ENCODE results near the gene NCAM1.

GRCh38 chr11:112975051-112975450 is 13.8 kb downstream of the NCAM1 start:
- TF ChIP-seq POLR2AphosphoS5 (IDR thresholded peaks at IDR 0.05; ENCODE audit: borderline replicate concordance, low read depth, low read length) (no peak), EZH2 (IDR thresholded peaks at IDR 0.05) (no peak)

Data from SK-N-MC (cell line).